ENCODE results near the gene TNIK.

GRCh38 chr3:171250444-171250843 is 209.8 kb downstream of the TNIK start:
- TF ChIP-seq POLR2A (IDR thresholded peaks at IDR 0.05; ENCODE audit: extremely low read depth, insufficient read length) (no peak), CTCF (IDR thresholded peaks at IDR 0.05; ENCODE audit: low read depth, low read length) (no peak)

Data from NB4 (cell line).